ENCODE data around the gene DCAKD.
A peak's percentile ranks its signal among the peaks of the same experiment; 100 is the strongest.

DCAKD gene

GRCh38 chr17:45022288-45022648, 29.2 kb downstream of the DCAKD start:
- no peak overlapping the region for H3K27ac ChIP-seq (replicated peaks; ENCODE audit: low read length)
- no peaks in the 10 kb centered on the region for H3K79me1 ChIP-seq (ENCODE audit: low read depth, low read length)

GRCh38 chr17:45021607-45022287, 29.7 kb downstream of the DCAKD start:
- no peak overlapping the region for H2BK120ac ChIP-seq (ENCODE audit: low read depth, low read length)
- no peak overlapping the region for H4K91ac ChIP-seq (ENCODE audit: low read depth, low read length, poor library complexity)
- H2AFZ ChIP-seq (ENCODE audit: low read length) = no peak overlapping the region
- H3K9ac ChIP-seq (ENCODE audit: low read depth, low read length, poor library complexity) = peak overlapping the region; percentile 89
- no peak overlapping the region for H4K8ac ChIP-seq (ENCODE audit: low read depth, low read length)
- H3K27me3 ChIP-seq (ENCODE audit: control insufficient read depth in 3 of 3, insufficient read depth in 3 of 3, low read depth in 1 of 3, low read length in 3 of 3) = peaks cover 11 to 42% (median 19%) of the 10 kb centered on the region in 3 experiments
- DNase-seq (ENCODE audit: low spot score) = peak; percentile 65
- no peak overlapping the region for H3K27ac ChIP-seq (replicated peaks; ENCODE audit: low read length)
- H3K79me1 ChIP-seq (ENCODE audit: low read depth, low read length) = no peaks in the 10 kb centered on the region
- peaks cover 8 to 38% of the 10 kb centered on the region in 2 donors for H3K36me3 ChIP-seq (replicated peaks in 1 of 2; ENCODE audit: control insufficient read depth in 2 of 2, insufficient read depth in 2 of 2, low read length in 2 of 2)
- peaks cover 8 to 22% of the 10 kb centered on the region in 2 donors for H3K4me1 ChIP-seq (ENCODE audit: control insufficient read depth in 2 of 2, insufficient read depth in 1 of 2, low read depth in 1 of 2, low read length in 2 of 2)
- peak overlapping the region; percentile 90 for H3K4me2 ChIP-seq (ENCODE audit: insufficient read depth, low read length, poor library complexity, severe bottlenecking)
- peak overlapping the region in 1 of 2 donors; percentile 67 for H3K4me3 ChIP-seq (ENCODE audit: low read length in 2 of 2)
- peak overlapping the region; percentile 96 for H3K23ac ChIP-seq (ENCODE audit: low read depth, low read length, poor library complexity)
- H3K4ac ChIP-seq (ENCODE audit: low read length) = no peak overlapping the region
- H2AK5ac ChIP-seq (ENCODE audit: low read depth, low read length) = peak overlapping the region; percentile 77
- H2BK5ac ChIP-seq (ENCODE audit: low read length) = peak overlapping the region; percentile 56
- H2BK15ac ChIP-seq (ENCODE audit: low read length) = peak overlapping the region; percentile 56
- no CpG with 5 or more reads among the region's 57 CpGs for WGBS, 2 donors (ENCODE audit: extremely low coverage in 2 of 2, insufficient read length in 2 of 2, insufficient replicate concordance in 1 of 2)
- H2BK12ac ChIP-seq (ENCODE audit: low read length) = no peak overlapping the region
- H3K9me3 ChIP-seq (replicated peaks in 1 of 2; ENCODE audit: control insufficient read depth in 2 of 2, insufficient read depth in 1 of 2, low read depth in 1 of 2, low read length in 2 of 2) = no peaks in the 10 kb centered on the region
- peak overlapping the region; percentile 91 for H3K18ac ChIP-seq (ENCODE audit: low read length)
- H3K14ac ChIP-seq (ENCODE audit: low read length) = no peak overlapping the region

More at GRCh38 chr17:45022288-45022648, 29.2 kb downstream of the DCAKD start:
- peaks cover 8 to 44% of the 10 kb centered on the region in 2 donors for H3K36me3 ChIP-seq (replicated peaks in 1 of 2; ENCODE audit: control insufficient read depth in 2 of 2, insufficient read depth in 2 of 2, low read length in 2 of 2)
- H3K4me3 ChIP-seq (ENCODE audit: low read length in 2 of 2) = no peak overlapping the region
- no peak overlapping the region for H4K91ac ChIP-seq (ENCODE audit: low read depth, low read length, poor library complexity)
- no peaks in the 10 kb centered on the region for H3K9me3 ChIP-seq (replicated peaks in 1 of 2; ENCODE audit: control insufficient read depth in 2 of 2, insufficient read depth in 1 of 2, low read depth in 1 of 2, low read length in 2 of 2)
- no peak overlapping the region for H2BK15ac ChIP-seq (ENCODE audit: low read length)
- no peak overlapping the region for H2BK120ac ChIP-seq (ENCODE audit: low read depth, low read length)
- peak overlapping the region; percentile 55 for H3K9ac ChIP-seq (ENCODE audit: low read depth, low read length, poor library complexity)
- H3K14ac ChIP-seq (ENCODE audit: low read length) = no peak overlapping the region
- H4K8ac ChIP-seq (ENCODE audit: low read depth, low read length) = no peak overlapping the region
- peak overlapping the region; percentile 96 for H3K23ac ChIP-seq (ENCODE audit: low read depth, low read length, poor library complexity)
- H3K4ac ChIP-seq (ENCODE audit: low read length) = no peak overlapping the region
- no peak overlapping the region for H3K4me2 ChIP-seq (ENCODE audit: insufficient read depth, low read length, poor library complexity, severe bottlenecking)
- H3K4me1 ChIP-seq (ENCODE audit: control insufficient read depth in 2 of 2, insufficient read depth in 1 of 2, low read depth in 1 of 2, low read length in 2 of 2) = peaks cover 8 to 22% of the 10 kb centered on the region in 2 donors
- H2BK5ac ChIP-seq (ENCODE audit: low read length) = no peak overlapping the region
- no peak overlapping the region for H2BK12ac ChIP-seq (ENCODE audit: low read length)
- DNase-seq (ENCODE audit: low spot score) = no peak
- H3K27me3 ChIP-seq (ENCODE audit: control insufficient read depth in 3 of 3, insufficient read depth in 3 of 3, low read depth in 1 of 3, low read length in 3 of 3) = peaks cover 11 to 42% (median 19%) of the 10 kb centered on the region in 3 experiments
- no CpG with 5 or more reads among the region's 8 CpGs for WGBS, 2 donors (ENCODE audit: extremely low coverage in 2 of 2, insufficient read length in 2 of 2, insufficient replicate concordance in 1 of 2)
- no peak overlapping the region for H2AK5ac ChIP-seq (ENCODE audit: low read depth, low read length)
- H2AFZ ChIP-seq (ENCODE audit: low read length) = no peak overlapping the region
- no peak overlapping the region for H3K18ac ChIP-seq (ENCODE audit: low read length)

- DNase-seq (ENCODE audit: low spot score) = no peak
- Histone ChIP-seq H2BK120ac (ENCODE audit: low read depth, low read length) (no peak overlapping the region), H3K4ac (ENCODE audit: low read length) (no peak overlapping the region), H4K8ac (ENCODE audit: low read depth, low read length) (no peak overlapping the region), H3K36me3 (replicated peaks in 1 of 2; ENCODE audit: control insufficient read depth in 2 of 2, insufficient read depth in 2 of 2, low read length in 2 of 2) (peaks cover 8 to 34% of the 10 kb centered on the region in 2 donors), H3K4me2 (ENCODE audit: insufficient read depth, low read length, poor library complexity, severe bottlenecking) (no peak overlapping the region), H3K79me1 (ENCODE audit: low read depth, low read length) (no peaks in the 10 kb centered on the region), H3K4me1 (ENCODE audit: control insufficient read depth in 2 of 2, insufficient read depth in 1 of 2, low read depth in 1 of 2, low read length in 2 of 2) (peaks cover 8 to 22% of the 10 kb centered on the region in 2 donors), H2AK5ac (ENCODE audit: low read depth, low read length) (no peak overlapping the region), H2BK15ac (ENCODE audit: low read length) (no peak overlapping the region), H3K14ac (ENCODE audit: low read length) (no peak overlapping the region), H2BK5ac (ENCODE audit: low read length) (no peak overlapping the region), H3K4me3 (ENCODE audit: low read length in 2 of 2) (peak overlapping the region in 1 of 2 donors; percentile 5), H2BK12ac (ENCODE audit: low read length) (no peak overlapping the region), H3K27me3 (ENCODE audit: control insufficient read depth in 3 of 3, insufficient read depth in 3 of 3, low read depth in 1 of 3, low read length in 3 of 3) (peaks cover 11 to 42% (median 19%) of the 10 kb centered on the region in 3 experiments), H3K9ac (ENCODE audit: low read depth, low read length, poor library complexity) (no peak overlapping the region), H3K9me3 (replicated peaks in 1 of 2; ENCODE audit: control insufficient read depth in 2 of 2, insufficient read depth in 1 of 2, low read depth in 1 of 2, low read length in 2 of 2) (no peaks in the 10 kb centered on the region), H3K18ac (ENCODE audit: low read length) (peak overlapping the region; percentile 68), H2AFZ (ENCODE audit: low read length) (no peak overlapping the region), H4K91ac (ENCODE audit: low read depth, low read length, poor library complexity) (no peak overlapping the region), H3K27ac (replicated peaks; ENCODE audit: low read length) (no peak overlapping the region), H3K23ac (ENCODE audit: low read depth, low read length, poor library complexity) (peak overlapping the region; percentile 16)
- no CpG with 5 or more reads among the region's 17 CpGs for WGBS, 2 donors (ENCODE audit: extremely low coverage in 2 of 2, insufficient read length in 2 of 2, insufficient replicate concordance in 1 of 2)
Measured at GRCh38 chr17:45020354-45021138, 30.9 kb downstream of the DCAKD start.

Data from neuronal stem cell (in vitro differentiated cells).